ENCODE results near the gene RER1.

RER1 gene, protein sequence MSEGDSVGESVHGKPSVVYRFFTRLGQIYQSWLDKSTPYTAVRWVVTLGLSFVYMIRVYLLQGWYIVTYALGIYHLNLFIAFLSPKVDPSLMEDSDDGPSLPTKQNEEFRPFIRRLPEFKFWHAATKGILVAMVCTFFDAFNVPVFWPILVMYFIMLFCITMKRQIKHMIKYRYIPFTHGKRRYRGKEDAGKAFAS

GRCh38 chr1:2391041-2391930 lies at the start of gene RER1, which contains the start of gene MORN1:
Gene RER1 (plus strand): TSS chr1:2391841. CDS start chr1:2395791, 3,950 bp downstream.
Gene MORN1 (minus strand): TSS chr1:2391554. CDS start chr1:2391533, 21 bp downstream.
- peak; percentile 99 for DNase-seq

- DNase-seq: no peak
These were observed 49.1 kb upstream of the RER1 start for GRCh38 chr1:2342384-2343022.

GRCh38 chr1:2343023-2343935 lies 48.4 kb upstream of the RER1 start:
- no peak for DNase-seq

DNA sequence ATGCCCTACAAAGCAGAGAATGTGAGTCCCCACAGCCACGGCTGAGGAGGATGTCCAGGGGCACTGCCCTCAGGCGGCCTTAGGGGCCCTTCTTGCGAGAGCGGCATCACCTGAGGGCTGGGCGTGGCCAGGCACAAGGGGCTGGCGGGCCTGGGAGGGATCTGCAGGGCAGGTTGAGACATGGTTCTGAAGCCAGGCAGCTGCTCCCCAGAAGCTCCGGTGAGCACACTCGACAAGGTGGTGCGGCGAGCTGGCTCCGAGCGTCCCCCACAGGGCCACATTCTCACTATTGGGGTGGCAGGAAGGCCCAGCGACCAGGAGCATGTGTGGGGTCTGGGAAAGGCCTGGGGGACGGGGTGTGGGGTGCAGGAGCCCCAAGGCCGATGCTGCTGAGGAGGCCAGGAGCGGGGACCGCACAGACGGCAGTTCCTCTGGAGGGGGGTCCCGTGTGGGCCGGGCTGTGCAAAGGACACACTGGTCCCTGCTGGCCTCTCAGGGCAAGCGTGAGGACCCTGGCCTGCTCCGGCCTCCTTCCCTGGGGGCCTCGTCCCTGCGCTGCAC lies 47.4 kb upstream of the RER1 start:
- no peak for DNase-seq

DNA sequence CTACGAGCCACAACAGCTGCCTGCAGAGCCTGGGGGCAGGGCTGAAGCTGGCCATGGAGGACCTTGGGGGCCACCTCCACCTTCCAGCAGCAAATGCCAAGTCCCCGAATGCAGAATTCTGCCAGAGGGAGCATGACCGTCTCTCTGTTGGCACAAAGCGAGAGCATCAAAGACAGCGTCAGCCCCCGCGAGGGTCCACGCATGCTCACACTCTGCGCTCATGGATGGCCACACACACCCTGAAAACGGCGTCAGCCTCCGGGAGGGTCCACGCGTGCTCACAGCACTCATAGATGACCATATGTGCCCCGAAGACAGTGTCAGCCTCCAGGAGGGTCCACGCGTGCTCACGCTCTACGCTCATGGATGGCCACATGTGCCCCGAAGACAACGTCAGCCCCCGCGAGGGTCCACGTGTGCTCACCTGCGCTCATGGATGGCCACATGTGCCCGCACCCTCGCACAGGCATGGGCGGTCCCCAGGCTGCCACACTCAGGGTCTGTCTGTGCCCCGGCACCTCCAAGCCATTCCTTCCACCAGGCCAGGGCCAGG lies 46.8 kb upstream of the RER1 start:
- no peak for DNase-seq

- no peak for DNase-seq
These were observed 46.2 kb upstream of the RER1 start for GRCh38 chr1:2345297-2346075.

GRCh38 chr1:2346691-2347408 lies 44.8 kb upstream of the RER1 start:
- no peak for DNase-seq

DNA sequence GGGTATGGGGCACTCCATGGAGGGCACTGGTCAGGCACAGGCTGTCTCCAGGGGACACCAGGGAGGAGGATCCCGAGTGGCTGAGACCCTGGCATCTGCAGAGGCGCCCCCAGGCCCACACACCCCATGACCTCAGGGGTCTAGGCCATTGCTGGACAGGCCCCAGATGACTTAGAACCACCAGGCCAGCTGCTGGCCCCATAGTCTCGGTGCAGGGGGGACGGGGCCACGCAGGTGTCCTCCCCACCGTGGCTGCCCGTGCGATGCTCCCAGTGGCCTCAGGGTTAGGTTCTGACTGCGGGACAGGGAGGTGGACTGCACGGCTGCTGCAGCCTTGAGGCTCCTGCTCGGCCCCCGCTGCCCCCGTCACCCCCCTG lies 44.2 kb upstream of the RER1 start:
- no peak for DNase-seq

DNA sequence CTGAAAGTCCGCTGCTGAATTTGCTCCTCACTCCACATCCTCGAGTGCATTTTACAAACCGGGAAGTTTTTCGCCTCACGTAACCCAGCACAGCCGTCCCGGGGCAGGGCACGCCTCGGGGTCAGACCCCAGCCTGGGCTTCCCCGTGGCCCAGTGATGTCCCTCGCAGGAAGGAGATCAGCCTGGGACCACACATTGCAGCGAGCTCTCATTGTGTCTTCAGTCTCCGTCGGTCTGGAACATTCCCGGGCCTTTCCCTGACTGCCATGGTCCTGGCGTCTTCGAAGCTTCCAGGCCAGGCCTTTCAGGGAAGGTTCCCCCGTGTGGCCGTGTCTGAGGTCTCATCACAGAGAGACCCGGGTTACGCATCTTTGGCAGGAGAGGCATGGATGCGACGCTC lies 43.7 kb upstream of the RER1 start:
- DNase-seq: no peak

DNA sequence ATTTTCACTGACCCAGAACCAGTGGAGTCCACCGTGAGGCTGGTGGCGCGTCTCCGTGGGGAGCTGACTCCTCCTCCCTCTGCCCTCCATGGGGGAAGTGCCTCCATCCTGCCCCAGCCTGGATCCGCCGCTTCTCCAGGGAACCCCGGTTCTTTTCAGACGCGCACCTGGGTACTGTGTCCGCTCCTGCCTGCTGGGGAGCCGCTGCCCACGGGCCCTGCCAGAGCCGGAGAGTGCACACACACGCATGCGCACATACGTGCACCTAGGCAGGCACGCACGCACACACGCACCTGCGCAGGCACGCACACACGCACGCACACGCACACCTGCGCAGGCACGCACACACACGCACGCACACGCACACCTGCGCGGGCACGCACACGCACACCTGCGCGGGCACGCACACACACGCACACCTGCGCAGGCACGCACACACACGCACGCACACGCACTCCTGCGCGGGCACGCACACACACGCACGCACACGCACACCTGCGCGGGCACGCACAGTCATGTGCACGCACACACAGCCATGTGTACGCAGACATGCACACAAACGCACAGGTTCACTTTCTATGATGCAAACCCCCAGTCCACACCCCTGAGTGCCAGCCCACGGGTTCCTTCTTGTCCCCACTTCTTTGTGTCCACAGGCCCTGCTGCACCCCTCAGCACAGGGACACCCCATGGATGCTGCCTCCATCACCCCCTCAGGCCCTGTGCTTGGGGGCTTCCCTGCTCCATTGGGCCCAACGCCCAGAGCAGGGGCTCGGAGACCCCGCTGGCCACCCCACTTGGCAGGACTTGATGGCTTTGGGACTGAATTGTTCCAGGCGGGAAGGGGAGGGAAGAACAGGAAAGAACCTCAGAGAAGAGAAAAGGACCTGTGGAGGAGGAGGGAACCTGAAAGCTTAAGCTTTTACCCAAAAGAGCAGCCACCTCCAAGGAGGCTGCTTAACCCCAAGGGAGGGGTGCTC lies 43.0 kb upstream of the RER1 start:
- DNase-seq: no peak

GRCh38 chr1:2349806-2350205 lies 41.8 kb upstream of the RER1 start:
- no peak for DNase-seq

DNA sequence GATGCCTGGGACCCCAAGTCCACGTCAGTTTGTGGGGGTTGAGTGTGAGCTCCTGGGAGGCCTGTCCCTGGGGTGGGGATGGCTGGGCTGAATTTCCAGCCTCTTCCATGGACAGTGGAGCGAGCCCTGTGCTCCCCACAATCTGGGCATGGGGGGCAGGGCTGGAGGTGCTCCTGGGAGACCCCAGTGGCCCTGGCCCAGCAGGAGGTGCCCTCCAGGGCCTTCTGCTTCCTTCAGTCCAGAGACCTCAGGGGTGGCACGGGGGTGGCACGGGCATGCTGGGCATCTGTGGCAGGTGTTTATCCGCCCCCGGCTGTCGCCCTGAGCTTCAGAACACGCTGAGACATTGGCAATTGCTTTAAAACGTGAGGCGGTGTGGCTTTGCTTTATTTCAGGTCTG lies 41.1 kb upstream of the RER1 start:
- DNase-seq: no peak

DNA sequence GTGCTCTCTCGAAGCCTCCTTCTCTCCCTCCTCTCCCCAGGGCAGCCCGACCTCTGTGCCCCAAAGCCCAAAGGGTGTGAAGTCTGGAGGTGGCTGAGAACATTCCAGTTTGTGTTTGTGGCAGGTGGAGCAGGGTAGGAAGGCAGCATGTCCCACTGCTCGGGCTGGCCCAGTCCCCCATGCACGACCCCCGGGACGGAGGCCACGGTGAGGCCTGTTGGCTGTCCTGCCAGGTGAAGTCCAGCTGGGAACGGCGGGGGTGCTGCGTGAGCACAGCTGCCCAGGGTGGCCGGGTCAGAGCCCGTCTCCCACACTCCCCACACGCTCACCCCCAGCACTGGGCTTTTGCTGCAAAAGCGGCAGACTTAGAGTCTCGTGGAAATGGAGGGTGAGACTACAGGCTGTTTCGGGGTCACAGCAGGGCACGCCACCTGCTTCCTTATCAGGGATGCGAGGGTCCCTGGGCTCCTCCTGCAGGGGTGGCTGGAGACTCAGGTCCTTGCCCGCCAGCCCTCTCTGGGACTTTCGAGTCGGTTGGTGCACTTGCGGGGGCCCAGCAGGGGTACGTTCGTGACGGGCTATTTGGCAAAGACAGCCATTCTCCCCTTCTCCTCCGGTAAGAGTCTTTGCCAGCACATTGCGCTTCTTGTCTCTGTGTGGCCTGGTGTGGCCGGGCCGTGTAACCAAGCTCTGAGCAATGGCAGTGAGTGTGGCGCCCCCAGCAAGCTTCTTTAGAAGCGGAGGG lies 40.6 kb upstream of the RER1 start:
- no peak for DNase-seq

GRCh38 chr1:2351723-2352122 lies 39.9 kb upstream of the RER1 start:
- DNase-seq: no peak

- DNase-seq: no peak
These were observed 39.2 kb upstream of the RER1 start for GRCh38 chr1:2352341-2352896.

DNA sequence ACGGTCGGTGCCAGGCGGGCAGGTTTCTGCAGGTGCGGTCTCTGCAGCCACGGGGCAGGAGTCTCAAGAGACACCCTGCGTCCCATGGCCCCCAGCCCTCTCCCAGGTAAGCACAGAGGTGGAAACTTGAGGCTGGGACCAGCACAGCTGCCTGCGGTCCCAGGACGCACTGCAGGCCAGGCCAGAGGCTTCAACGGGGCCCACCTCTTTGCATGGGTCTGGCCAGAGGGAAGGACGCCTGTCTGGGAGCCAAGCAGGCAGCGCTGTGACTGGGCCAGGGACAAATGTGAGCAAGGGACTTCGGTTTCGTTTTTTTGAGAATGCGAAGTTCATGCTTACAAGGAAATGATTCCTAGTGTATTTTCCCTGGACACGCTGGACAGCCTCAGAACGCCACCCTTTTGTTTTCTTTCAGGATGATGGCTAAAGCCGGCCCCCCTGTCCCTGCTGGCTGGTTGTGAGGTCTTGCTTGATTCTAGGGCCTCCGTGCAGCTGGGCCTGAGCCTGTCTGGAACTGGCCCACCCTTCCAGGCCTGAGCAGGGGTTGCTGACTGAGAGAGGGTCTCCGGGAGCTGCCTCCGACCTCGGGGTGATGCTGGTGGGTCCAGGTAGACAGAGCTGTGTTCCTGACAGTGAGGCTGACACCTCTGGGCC lies 38.6 kb upstream of the RER1 start:
- DNase-seq: no peak

DNA sequence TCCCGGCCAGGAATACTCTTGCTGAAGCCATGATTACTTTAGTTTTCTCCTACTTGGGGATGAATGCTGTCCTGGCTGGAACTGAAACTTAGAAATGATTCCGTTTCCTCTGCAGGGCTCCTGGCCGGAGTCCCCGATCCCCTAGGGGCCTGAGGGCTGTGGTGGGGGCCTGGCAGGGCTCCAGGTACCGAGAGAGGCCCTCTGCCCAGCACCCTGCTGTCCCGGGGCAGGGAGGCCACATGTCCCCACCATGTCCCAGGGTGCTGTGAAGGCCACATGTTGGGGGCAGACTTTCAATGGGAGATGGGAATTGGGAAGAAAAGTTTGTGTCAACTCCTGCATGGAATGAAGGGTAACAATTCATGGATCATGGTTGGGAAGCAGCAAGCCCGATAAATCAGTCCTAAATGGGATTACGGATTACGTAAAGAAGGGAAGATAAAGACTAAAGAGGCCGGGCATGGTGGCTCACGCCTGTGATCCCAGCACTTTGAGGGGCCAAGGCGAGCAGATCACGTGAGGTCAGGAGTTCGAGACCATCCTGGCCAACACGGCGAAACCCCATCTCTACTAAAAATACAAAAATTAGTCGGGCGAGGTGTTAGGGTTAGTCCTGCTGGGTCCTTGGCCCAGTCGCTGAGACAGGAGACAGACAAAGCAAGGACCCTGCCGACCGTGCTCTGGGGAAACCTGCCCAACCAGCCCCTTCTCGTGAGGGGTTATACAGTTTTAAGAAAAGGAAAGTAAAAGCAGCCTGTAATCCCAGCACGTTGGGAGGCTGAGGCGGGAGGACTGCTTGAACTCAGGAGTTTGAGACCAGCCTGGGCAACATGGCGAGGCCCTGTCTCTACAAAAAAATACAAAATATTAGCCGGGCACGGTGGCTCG lies 37.8 kb upstream of the RER1 start:
- DNase-seq: no peak

Data from fibroblast of skin of right biceps (primary cell).